Measurements from ENCODE around the gene C2orf49. TPM values are rescaled to one million over a fixed set of nuclear protein-coding genes. Genes with fewer than 3 reads are reported as not detected.

Gene C2orf49
- total and polyA plus RNA-seq, 9 of the 15 experiments (the other 6 are each of a cell fraction or from before 2014, with no cell fraction given): 17.9 to 38.2 (median 25.6) TPM

DNA sequence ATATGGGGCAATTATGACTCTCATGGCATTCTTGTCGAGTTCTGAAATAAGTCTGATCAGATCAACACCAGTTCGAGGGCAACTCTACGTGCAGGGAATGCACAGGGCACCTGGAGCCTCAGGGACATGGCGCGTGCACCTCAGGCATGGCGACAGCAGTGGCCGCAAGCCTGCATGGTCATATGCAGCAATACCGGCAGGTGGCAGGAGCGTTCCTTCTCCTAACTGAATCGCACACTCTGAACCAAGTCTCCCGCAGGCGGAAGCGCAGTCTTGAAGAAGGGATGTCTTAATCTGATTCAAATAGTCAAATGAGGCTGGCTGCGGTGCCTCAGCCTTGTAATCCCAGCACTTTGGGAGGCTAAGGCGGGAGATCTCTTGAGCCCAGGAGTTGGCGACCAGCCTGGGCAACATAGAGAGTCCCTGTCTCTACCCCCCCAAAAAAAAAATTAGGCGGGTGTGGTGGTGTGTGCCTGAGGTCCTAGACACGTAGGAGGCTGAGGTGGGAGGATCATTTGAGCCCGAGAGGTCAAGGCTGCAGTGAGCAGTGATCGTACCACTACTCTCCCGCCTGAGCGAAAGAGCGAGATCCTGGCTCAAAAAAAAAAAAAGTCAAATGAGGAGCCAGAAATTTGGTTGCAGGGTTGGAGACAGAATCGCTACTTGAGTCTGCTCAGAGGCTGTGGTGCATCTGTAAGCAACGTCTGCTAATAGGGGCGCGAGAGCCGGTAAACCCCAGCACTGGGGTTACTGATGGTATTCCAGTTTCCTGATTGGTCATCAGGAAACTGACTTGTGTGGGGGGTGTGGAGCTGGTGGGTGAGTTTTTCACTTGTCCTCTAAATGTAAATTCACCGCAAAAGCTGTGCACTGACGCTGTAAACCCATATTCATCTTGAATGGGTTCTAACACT, 32.7 kb downstream of the C2orf49 start (continued):
- TF ChIP-seq MGA (IDR thresholded peaks at IDR 0.05) (peak; percentile 43; the same call in 1 of the 2 replicates), BHLHE40 (IDR thresholded peaks at IDR 0.05; ENCODE audit: low read length) (peak; percentile 26; the same call in 1 of the 2 replicates), ELF1 (tag; IDR thresholded peaks at IDR 0.05) (peak; percentile 71), SMC3 (conservative IDR thresholded peaks at IDR 0.05; ENCODE audit: insufficient read depth, low read depth, low read length) (peak; percentile 99), CHCHD3 (CRISPR knock-in tag; IDR thresholded peaks at IDR 0.05) (no peak)

Measured in K562 (cell line).